Right lobe of liver (tissue), 4 donors: ENCODE data around the gene GADL1.

Experiments used
- POLR2A ChIP-seq: fragments of 450-650 bp; IDR thresholded peaks from one replicate; pipeline ENCODE4 v1.6.1; 2017; ENCODE audit warnings: antibody characterized with exemption, mild to moderate bottlenecking
- TF ChIP-seq, protein P1 (sequence below), 4 donors: fragments of 200-600 bp in 3 of 4; fragments of 450-650 bp in 1 of 4; IDR thresholded peaks; one replicate each; pipeline versions ENCODE4 v1.5.1 to v1.8.0; 2016 to 2022; ENCODE audit warnings: antibody characterized with exemption in 4 of 4, mild to moderate bottlenecking in 2 of 4
- donor health status: DM: no; HTN: no; CAD: no.
- donor health status: DM: no; HTN: no; CAD: no.
- donor health status: DM: no; HTN: yes; CAD: no.

DNA sequence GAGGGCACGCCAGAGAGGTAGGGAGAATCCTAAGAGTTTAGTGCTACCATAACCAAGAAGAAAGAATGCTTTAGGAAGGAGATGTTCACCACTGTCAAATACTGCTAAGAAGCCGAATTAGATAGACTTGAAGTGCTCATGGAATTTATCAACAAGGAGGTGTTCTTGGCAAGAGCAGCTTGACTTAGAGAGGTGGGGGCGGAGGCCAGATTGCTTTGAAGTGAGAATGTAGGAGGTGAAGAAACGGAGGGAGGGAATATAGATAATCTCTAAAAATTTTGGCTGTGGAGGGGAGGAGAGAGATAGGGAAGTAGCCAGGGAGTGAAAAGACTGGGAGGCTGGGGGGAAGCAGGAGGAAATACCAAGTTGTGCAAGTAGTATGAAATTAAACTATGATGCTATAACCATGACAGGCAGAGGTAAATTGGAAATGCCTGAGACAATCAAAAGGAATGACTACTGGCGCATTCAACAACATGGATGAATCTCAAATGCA, 35.5 kb downstream of the GADL1 start:
- TF ChIP-seq, protein P1, sequence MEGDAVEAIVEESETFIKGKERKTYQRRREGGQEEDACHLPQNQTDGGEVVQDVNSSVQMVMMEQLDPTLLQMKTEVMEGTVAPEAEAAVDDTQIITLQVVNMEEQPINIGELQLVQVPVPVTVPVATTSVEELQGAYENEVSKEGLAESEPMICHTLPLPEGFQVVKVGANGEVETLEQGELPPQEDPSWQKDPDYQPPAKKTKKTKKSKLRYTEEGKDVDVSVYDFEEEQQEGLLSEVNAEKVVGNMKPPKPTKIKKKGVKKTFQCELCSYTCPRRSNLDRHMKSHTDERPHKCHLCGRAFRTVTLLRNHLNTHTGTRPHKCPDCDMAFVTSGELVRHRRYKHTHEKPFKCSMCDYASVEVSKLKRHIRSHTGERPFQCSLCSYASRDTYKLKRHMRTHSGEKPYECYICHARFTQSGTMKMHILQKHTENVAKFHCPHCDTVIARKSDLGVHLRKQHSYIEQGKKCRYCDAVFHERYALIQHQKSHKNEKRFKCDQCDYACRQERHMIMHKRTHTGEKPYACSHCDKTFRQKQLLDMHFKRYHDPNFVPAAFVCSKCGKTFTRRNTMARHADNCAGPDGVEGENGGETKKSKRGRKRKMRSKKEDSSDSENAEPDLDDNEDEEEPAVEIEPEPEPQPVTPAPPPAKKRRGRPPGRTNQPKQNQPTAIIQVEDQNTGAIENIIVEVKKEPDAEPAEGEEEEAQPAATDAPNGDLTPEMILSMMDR (IDR thresholded peaks at IDR 0.05) = no peak
- TF ChIP-seq POLR2A = no peak
